B cell (primary cell): Measurements from ENCODE around the gene CADPS.

ENCODE experiments used
- CTCF ChIP-seq: fragments of 200-600 bp; IDR thresholded peaks from one replicate; pipeline ENCODE4 v1.8.0; 2022; ENCODE audit warnings: antibody characterized with exemption, mild to moderate bottlenecking
- EZH2 ChIP-seq: IDR thresholded peaks from 2 replicates; pipeline ENCODE4 v1.6.1; 2012; ENCODE audit warnings: borderline replicate concordance, low read depth, mild to moderate bottlenecking, moderate library complexity, low read length; ENCODE audit not compliant: insufficient read depth, poor library complexity, severe bottlenecking

- TF ChIP-seq CTCF (no peak), EZH2 (no peak)
Observed at GRCh38 chr3:62839748-62840147, 35.5 kb downstream of the CADPS start.
